DND-41 (cell line): ENCODE measurements around the gene IKZF2.

Experiments
- ATAC-seq: fragments of 200-7000 bp; cut with Tn5 transposase; 3 replicates; pipeline ENCODE4 v1.9.1; 2021; ENCODE audit warnings: low read depth; ENCODE audit not compliant: insufficient read depth
- DNase-seq: peaks from one replicate; pipeline ENCODE4 v3.0.0-alpha.2; 2020
- H2AFZ ChIP-seq: 2 replicates; pipeline ENCODE4 v1.6.0; 2012; ENCODE audit warnings: low read depth, low read length
- H3K27ac ChIP-seq: 2 replicates; pipeline ENCODE4 v1.5.1; 2012; ENCODE audit warnings: low read length, inconsistent platforms
- H3K27me3 ChIP-seq: fragments of 200-600 bp; sonication (generic); 2 replicates; pipeline ENCODE4 v1.6.0; 2012; ENCODE audit warnings: low read length, mild to moderate bottlenecking, inconsistent platforms; ENCODE audit not compliant: insufficient read depth, poor library complexity
- H3K36me3 ChIP-seq: 2 replicates; pipeline ENCODE4 v1.5.1; 2012; ENCODE audit warnings: low read length, inconsistent platforms; ENCODE audit not compliant: insufficient read depth
- H3K4me1 ChIP-seq: 2 replicates; pipeline ENCODE4 v1.5.1; 2012; ENCODE audit warnings: mild to moderate bottlenecking, low read length; ENCODE audit not compliant: insufficient read depth
- H3K4me2 ChIP-seq: 2 replicates; pipeline ENCODE4 v1.6.0; 2012; ENCODE audit warnings: mild to moderate bottlenecking, moderate library complexity, low read length, inconsistent platforms; ENCODE audit not compliant: insufficient read depth
- H3K4me3 ChIP-seq, 2 experiments: fragments of 200-600 bp in 1 of 2; shearing (Covaris generic) in 1 of 2; 2 replicates each; pipeline ENCODE4 v1.5.1; 2012 to 2016; ENCODE audit warnings: inconsistent platforms in 2 of 2, low read length in 2 of 2, mild to moderate bottlenecking in 2 of 2, low read depth in 1 of 2, moderate library complexity in 1 of 2
- H3K79me2 ChIP-seq: 2 replicates; pipeline ENCODE4 v1.6.0; 2012; ENCODE audit warnings: low read length, inconsistent platforms; ENCODE audit not compliant: insufficient read depth
- H3K9ac ChIP-seq: 2 replicates; pipeline ENCODE4 v1.6.0; 2012; ENCODE audit warnings: low read depth, mild to moderate bottlenecking, inconsistent platforms, low read length, moderate library complexity
- H3K9me3 ChIP-seq: 2 replicates; pipeline ENCODE4 v1.5.1; 2012; ENCODE audit warnings: low read length, moderate library complexity, mild to moderate bottlenecking, inconsistent platforms; ENCODE audit not compliant: insufficient read depth, severe bottlenecking
- H4K20me1 ChIP-seq: 2 replicates; pipeline ENCODE4 v1.6.0; 2012; ENCODE audit warnings: low read length; ENCODE audit not compliant: insufficient read depth
- EZH2 ChIP-seq: IDR thresholded peaks from 3 replicates; pipeline ENCODE4 v1.6.1; 2012; ENCODE audit warnings: borderline replicate concordance, low read depth, mild to moderate bottlenecking, moderate library complexity, low read length, inconsistent platforms; ENCODE audit not compliant: severe bottlenecking
- TF ChIP-seq, protein P1 (sequence below): IDR thresholded peaks from 2 replicates; pipeline ENCODE4 v1.5.1; 2012; ENCODE audit warnings: borderline replicate concordance, low read length, moderate library complexity, mild to moderate bottlenecking; ENCODE audit not compliant: poor library complexity, severe bottlenecking; ENCODE audit errors: extremely low read depth

The IKZF2 gene

DNA sequence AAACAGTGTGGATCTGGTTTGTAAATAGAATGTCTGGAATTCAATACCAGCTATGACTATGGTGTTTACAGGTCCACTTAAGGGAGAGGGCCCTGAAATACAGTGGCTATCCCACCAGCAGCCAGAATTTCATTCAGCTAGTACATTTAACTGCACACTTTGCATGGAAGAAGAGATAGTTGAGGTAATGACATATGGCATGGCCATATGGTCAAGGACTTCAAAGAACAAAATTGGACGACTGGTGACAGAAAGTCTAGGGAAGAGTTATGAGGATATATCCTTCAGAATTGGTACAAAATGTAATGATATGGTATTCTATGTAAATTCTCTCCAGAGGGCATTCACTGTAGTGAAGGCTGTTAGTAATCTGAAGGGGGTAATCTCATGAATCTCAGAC lies 105.0 kb downstream of the IKZF2 start:
- TF ChIP-seq EZH2, result no peak
- TF ChIP-seq, protein P1, sequence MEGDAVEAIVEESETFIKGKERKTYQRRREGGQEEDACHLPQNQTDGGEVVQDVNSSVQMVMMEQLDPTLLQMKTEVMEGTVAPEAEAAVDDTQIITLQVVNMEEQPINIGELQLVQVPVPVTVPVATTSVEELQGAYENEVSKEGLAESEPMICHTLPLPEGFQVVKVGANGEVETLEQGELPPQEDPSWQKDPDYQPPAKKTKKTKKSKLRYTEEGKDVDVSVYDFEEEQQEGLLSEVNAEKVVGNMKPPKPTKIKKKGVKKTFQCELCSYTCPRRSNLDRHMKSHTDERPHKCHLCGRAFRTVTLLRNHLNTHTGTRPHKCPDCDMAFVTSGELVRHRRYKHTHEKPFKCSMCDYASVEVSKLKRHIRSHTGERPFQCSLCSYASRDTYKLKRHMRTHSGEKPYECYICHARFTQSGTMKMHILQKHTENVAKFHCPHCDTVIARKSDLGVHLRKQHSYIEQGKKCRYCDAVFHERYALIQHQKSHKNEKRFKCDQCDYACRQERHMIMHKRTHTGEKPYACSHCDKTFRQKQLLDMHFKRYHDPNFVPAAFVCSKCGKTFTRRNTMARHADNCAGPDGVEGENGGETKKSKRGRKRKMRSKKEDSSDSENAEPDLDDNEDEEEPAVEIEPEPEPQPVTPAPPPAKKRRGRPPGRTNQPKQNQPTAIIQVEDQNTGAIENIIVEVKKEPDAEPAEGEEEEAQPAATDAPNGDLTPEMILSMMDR, result no peak
- ATAC-seq (no peak), DNase-seq (no peak)
- H3K9ac ChIP-seq, result no peak overlapping the region
- no peak overlapping the region for H2AFZ ChIP-seq
- H3K9me3 ChIP-seq, result no peaks in the 10 kb centered on the region
- peaks cover 86% of the 10 kb centered on the region for H3K36me3 ChIP-seq
- peaks cover 35% of the 10 kb centered on the region for H3K79me2 ChIP-seq
- no peaks in the 10 kb centered on the region for H4K20me1 ChIP-seq
- H3K4me1 ChIP-seq, result no peaks in the 10 kb centered on the region
- H3K4me3 ChIP-seq, result no peak overlapping the region
- H3K27ac ChIP-seq, result no peak overlapping the region
- H3K27me3 ChIP-seq, result no peaks in the 10 kb centered on the region
- H3K4me2 ChIP-seq, result no peak overlapping the region

DNA sequence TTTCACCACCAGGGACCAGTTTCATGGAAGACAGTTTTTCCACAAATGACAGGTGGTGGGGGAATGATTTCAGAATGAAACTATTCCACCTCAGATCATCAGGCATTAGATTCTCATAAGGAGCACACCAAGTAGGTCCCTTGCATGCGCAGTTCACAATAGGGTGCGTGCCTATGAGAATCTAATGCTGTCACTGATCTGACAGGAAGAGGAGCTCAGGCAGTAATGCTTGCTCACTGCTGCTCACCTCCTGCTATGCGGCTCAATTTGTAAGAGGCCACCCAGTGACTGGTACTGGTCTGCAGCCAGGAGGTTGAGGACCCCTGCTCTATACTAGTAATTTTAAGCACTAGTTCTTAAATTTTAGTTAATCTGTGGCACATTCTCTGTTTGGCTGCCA lies 107.8 kb downstream of the IKZF2 start:
- H3K4me1 ChIP-seq, result 0 out of 2 replicates have a peak, but pooled peaks cover 2% of the 10 kb centered on the region
- no peak overlapping the region for H3K4me2 ChIP-seq
- DNase-seq, result no peak
- H3K9me3 ChIP-seq, result no peaks in the 10 kb centered on the region
- no peak overlapping the region for H3K27ac ChIP-seq
- H2AFZ ChIP-seq, result no peak overlapping the region
- H3K9ac ChIP-seq, result no peak overlapping the region
- ATAC-seq, result peak; percentile 35; the same call in 1 of the 3 replicates
- H3K36me3 ChIP-seq, result peaks cover 81% of the 10 kb centered on the region
- no peaks in the 10 kb centered on the region for H4K20me1 ChIP-seq
- H3K27me3 ChIP-seq, result no peaks in the 10 kb centered on the region
- TF ChIP-seq, protein P1, result no peak
- TF ChIP-seq EZH2, result no peak
- H3K79me2 ChIP-seq, result peaks cover 30% of the 10 kb centered on the region
- H3K4me3 ChIP-seq, result no peak overlapping the region

DNA sequence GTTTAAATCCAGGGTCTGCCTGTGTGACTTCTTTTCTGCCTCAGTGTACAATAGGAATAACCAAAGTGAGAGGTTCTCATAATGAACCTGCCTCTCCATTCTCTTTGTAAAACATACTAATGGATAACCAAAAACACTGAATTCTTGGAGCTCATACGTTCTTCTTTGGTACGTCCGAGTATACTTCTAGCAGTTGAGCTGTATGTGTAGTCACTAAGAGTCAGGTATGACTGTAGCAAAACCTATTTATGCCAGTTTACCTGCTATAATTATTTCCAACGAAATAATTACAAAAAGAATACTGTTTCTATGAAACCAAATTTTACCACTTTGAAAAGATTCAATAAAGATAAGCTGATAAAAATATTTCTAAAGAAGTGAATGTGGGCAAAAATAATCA lies 109.2 kb downstream of the IKZF2 start:
- H3K4me3 ChIP-seq, result no peak overlapping the region
- ATAC-seq (no peak), DNase-seq (no peak)
- no peak for TF ChIP-seq EZH2
- TF ChIP-seq, protein P1, result no peak
- H4K20me1 ChIP-seq, result no peaks in the 10 kb centered on the region
- H3K79me2 ChIP-seq, result peaks cover 35% of the 10 kb centered on the region
- no peak overlapping the region for H3K4me2 ChIP-seq
- no peak overlapping the region for H3K27ac ChIP-seq
- peaks cover 14% of the 10 kb centered on the region for H3K4me1 ChIP-seq
- no peak overlapping the region for H3K9ac ChIP-seq
- no peaks in the 10 kb centered on the region for H3K27me3 ChIP-seq
- H3K36me3 ChIP-seq, result peaks cover 81% of the 10 kb centered on the region
- H2AFZ ChIP-seq, result no peak overlapping the region
- H3K9me3 ChIP-seq, result no peaks in the 10 kb centered on the region

DNA sequence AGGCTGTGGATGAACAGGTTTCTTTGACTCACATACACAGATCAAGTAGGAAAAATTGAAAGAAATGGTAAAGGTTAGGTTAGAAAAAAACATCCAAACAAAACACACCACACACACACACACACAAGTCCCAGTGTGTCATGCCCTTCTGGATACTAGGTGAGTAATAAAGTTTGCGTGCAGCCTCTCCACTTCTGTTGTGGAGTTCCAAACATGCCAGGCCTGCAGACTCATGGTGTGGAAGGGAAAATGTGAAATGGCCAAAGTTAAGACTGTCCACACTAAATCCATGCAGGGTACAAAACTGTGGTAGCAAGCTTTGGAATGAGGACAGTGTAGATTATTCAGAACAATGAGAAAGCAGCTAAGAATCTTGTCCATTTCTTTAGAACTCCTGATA lies 114.6 kb downstream of the IKZF2 start:
- Histone ChIP-seq H3K9ac (no peak overlapping the region), H3K27ac (0 out of 2 replicates have a peak overlapping the region, but pooled peaks have one; percentile 49), H3K4me3 (no peak overlapping the region), H3K79me2 (peaks cover 19% of the 10 kb centered on the region), H4K20me1 (no peaks in the 10 kb centered on the region), H3K4me2 (no peak overlapping the region), H3K9me3 (no peaks in the 10 kb centered on the region), H3K36me3 (peaks cover 79% of the 10 kb centered on the region), H3K4me1 (peaks cover 14% of the 10 kb centered on the region), H3K27me3 (no peaks in the 10 kb centered on the region), H2AFZ (no peak overlapping the region)
- TF ChIP-seq, protein P1, result no peak
- no peak for TF ChIP-seq EZH2
- DNase-seq (no peak), ATAC-seq (no peak)
